MM.1S (cell line): ENCODE results near the gene CD19.

Experiments
- CTCF ChIP-seq: fragments of 300-600 bp; sonication (generic); IDR thresholded peaks from 2 replicates; pipeline ENCODE4 v1.5.1; 2016; ENCODE audit warnings: antibody characterized with exemption, low read length, mixed read lengths
- EZH2 ChIP-seq: fragments of 300-600 bp; sonication (generic); optimal IDR thresholded peaks from 2 replicates; pipeline ENCODE3; 2017; ENCODE audit warnings: low read depth, mild to moderate bottlenecking, antibody characterized with exemption, low read length, mixed read lengths

- TF ChIP-seq CTCF (peak; percentile 75), EZH2 (no peak)
These were observed 46.2 kb downstream of the CD19 start for GRCh38 chr16:28977703-28978662.
